HFFc6 (cell line): ENCODE measurements around the gene GAS7. TPM values are rescaled to one million over a fixed set of nuclear protein-coding genes. Genes with fewer than 3 reads are reported as not detected.

Source experiments
- DNase-seq: peaks from one replicate; pipeline ENCODE4 v3.0.0-alpha.2; 2018
- H3K27ac Mint-ChIP-seq: 2 replicates; pipeline ENCODE4 v1.8.0; 2020; ENCODE audit warnings: mild to moderate bottlenecking, mixed read lengths
- H3K27me3 Mint-ChIP-seq: 2 replicates; pipeline ENCODE4 v1.8.0; 2021; ENCODE audit warnings: mild to moderate bottlenecking, moderate library complexity, mixed read lengths; ENCODE audit not compliant: insufficient read depth
- H3K36me3 Mint-ChIP-seq: 2 replicates; pipeline ENCODE4 v1.8.0; 2021; ENCODE audit warnings: low read depth, mixed read lengths
- H3K4me1 Mint-ChIP-seq: 2 replicates; pipeline ENCODE4 v1.8.0; 2020; ENCODE audit warnings: low read depth, mixed read lengths
- H3K4me3 Mint-ChIP-seq: 2 replicates; pipeline ENCODE4 v1.8.0; 2020; ENCODE audit warnings: mild to moderate bottlenecking, moderate library complexity, mixed read lengths
- H3K9me3 Mint-ChIP-seq: 2 replicates; pipeline ENCODE4 v1.8.0; 2020; ENCODE audit warnings: mild to moderate bottlenecking, mixed read lengths
- total RNA-seq, 6 experiments: library from RNA; stranded (reverse); fragmentation: NEBNext Ultra II Directional; extraction: Animal tissue kit (Norgen Biotek cat#: 25700); gene quantifications; 2 replicates in 1 of 6; 3 replicates in 5 of 6; pipeline ENCODE4 v1.2.3, GENCODE V29; 2021
- TF ChIP-seq, protein P1 (sequence below): fragments of 200-600 bp; sonication (generic); IDR thresholded peaks from 2 replicates; pipeline ENCODE4 v1.5.0; 2021; ENCODE audit warnings: antibody characterized with exemption, mild to moderate bottlenecking

GAS7 gene
- total RNA-seq, 6 experiments from 2014 or later, result 1.4 to 7.4 (median 3.1) TPM

DNA sequence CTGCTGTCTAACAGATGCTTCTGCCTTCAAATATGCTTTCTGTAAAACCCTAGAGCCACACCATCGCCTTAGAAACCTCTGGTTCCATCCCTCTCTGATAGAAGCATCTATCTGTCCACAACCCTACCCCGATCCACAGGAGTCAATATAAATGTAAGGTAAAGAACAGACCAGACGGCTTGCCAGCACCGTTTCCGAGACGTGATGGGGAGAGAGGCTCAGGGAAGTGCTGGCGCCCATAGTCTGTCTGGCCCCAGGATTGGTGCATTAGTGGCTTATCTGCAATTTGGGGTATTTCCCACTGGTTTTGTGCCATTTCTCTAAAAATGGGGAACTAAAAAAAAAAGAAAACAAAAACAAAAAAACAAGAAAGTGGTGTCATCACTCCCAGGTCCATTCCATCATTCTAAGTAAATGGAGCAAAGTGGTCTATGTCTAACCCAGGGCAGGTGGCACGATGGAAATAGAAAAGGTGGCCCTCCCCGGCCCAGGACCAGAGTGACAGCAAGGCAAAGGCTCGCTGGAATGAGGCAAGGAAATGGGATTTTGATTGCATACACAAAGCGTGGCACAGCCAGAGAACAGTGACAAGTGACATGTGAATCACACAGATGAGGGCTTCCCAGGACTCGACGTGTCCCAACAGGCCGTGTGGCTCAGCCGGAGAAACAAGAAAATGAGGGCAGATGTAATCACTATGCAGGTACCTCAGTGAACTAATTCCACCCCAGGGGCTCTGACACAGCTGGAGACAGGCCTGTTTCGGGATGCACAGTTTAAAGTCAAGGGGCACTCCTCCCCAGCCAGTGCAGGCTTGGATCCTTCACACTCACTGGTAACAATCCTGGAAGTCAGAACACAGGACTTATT is 125.6 kb downstream of the GAS7 start:
- Mint-ChIP-seq H3K27ac (no peak overlapping the region), H3K36me3 (no peaks in the 10 kb centered on the region), H3K27me3 (peaks cover 2% of the 10 kb centered on the region; the same call in 1 of the 2 replicates), H3K9me3 (peaks cover 6% of the 10 kb centered on the region; the same call in 1 of the 2 replicates), H3K4me3 (no peak overlapping the region), H3K4me1 (no peaks in the 10 kb centered on the region)
- TF ChIP-seq, protein P1, sequence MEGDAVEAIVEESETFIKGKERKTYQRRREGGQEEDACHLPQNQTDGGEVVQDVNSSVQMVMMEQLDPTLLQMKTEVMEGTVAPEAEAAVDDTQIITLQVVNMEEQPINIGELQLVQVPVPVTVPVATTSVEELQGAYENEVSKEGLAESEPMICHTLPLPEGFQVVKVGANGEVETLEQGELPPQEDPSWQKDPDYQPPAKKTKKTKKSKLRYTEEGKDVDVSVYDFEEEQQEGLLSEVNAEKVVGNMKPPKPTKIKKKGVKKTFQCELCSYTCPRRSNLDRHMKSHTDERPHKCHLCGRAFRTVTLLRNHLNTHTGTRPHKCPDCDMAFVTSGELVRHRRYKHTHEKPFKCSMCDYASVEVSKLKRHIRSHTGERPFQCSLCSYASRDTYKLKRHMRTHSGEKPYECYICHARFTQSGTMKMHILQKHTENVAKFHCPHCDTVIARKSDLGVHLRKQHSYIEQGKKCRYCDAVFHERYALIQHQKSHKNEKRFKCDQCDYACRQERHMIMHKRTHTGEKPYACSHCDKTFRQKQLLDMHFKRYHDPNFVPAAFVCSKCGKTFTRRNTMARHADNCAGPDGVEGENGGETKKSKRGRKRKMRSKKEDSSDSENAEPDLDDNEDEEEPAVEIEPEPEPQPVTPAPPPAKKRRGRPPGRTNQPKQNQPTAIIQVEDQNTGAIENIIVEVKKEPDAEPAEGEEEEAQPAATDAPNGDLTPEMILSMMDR, result no peak
- DNase-seq, result no peak

DNA sequence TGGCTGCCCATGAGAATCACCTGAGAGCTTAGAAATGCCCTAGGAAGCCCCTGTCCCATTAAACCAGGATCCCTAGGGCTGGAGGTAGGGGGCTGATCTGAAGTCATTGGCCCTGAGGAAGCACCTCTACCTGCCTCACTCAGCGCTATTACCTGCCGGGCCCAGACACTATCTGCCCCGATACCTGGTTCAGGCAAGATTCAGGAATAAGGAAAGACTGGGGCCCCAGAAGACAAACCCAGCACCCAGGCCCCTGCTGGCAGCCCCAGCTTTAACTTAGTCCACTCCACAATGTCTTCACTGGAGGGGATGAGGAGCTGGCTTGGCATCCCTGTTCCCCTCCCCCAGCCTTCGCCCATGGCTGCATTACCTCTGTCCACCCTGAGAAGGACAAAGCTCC is 126.3 kb downstream of the GAS7 start:
- Mint-ChIP-seq H3K27ac (no peak overlapping the region), H3K4me3 (no peak overlapping the region), H3K27me3 (peaks cover 5% of the 10 kb centered on the region; the same call in 1 of the 2 replicates), H3K9me3 (no peaks in the 10 kb centered on the region; the same call in 1 of the 2 replicates), H3K36me3 (no peaks in the 10 kb centered on the region), H3K4me1 (no peaks in the 10 kb centered on the region)
- TF ChIP-seq, protein P1, result no peak
- DNase-seq, result no peak

DNA sequence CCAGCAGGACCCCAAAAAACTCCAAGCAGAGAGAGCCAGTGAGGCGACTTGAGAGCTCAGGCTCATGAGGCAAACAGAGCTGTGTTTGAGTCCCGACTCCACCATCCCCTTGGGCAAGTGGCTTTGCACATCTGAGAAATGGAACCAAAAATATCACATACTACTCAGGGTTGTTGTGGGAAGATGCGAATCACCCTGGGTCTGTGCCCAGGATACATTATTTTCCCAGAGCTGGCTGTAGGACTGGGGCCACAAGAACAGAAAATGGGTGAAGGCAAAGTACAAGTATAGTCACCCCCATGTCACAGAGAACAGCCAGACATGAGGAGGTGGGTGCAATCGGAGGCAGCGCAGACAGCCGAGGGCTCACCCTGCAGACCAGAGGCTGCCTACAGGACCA is 127.3 kb downstream of the GAS7 start:
- Mint-ChIP-seq H3K4me1 (no peaks in the 10 kb centered on the region), H3K4me3 (no peak overlapping the region), H3K27me3 (peaks cover 7% of the 10 kb centered on the region; the same call in 1 of the 2 replicates), H3K27ac (no peak overlapping the region), H3K36me3 (no peaks in the 10 kb centered on the region), H3K9me3 (no peaks in the 10 kb centered on the region)
- no peak for DNase-seq
- TF ChIP-seq, protein P1, result no peak

DNA sequence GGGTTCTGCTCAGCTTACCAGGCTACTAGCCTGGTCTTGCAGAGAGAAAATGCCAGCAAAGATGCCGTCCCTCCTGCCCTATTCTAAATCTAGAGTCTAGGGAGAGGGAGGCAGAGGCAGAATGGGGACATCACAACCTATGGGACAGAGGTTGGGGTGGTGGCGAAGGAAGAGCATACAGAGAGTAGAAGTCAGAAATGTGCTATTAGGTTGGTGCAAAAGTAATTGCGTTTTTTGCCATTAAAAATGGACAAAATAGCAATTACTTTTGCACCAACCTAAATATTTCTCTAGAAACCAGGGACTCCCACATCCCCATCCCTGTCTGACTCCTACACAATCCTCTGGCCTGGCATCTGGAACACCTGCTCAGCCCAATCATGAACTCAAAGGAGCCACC is 127.7 kb downstream of the GAS7 start:
- no peaks in the 10 kb centered on the region for H3K4me1 Mint-ChIP-seq
- H3K27ac Mint-ChIP-seq, result no peak overlapping the region
- peaks cover under 1% of the 10 kb centered on the region; the same call in 1 of the 2 replicates for H3K36me3 Mint-ChIP-seq
- no peak for DNase-seq
- no peak overlapping the region for H3K4me3 Mint-ChIP-seq
- TF ChIP-seq, protein P1, result no peak
- peaks cover 7% of the 10 kb centered on the region; the same call in 1 of the 2 replicates for H3K27me3 Mint-ChIP-seq
- peaks cover 2% of the 10 kb centered on the region for H3K9me3 Mint-ChIP-seq

DNA sequence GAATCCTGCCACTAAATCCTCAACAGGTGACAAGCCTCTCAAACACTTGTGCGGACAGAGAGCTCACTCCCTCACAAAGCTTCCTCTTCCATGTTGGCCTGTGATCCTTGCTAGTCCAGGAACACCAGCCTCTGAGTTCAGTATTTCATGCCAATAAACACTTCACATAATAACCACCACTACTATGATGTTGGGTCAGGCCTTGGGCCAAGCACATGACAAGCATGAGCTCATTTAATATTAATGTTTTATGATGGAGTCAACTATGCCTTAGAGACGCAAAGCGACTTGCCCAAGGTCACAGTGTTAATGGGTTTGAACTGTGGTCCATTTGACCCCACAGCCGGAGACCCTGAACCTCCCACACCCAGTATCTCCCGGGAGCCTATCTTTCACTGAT is 129.1 kb downstream of the GAS7 start:
- Mint-ChIP-seq H3K9me3 (peaks cover 12% of the 10 kb centered on the region), H3K4me3 (no peak overlapping the region), H3K4me1 (no peaks in the 10 kb centered on the region), H3K36me3 (peaks cover 7% of the 10 kb centered on the region), H3K27ac (no peak overlapping the region), H3K27me3 (peaks cover 12% of the 10 kb centered on the region)
- TF ChIP-seq, protein P1, result no peak
- no peak for DNase-seq
